ENCODE data around the gene CC2D1A. TPM values are rescaled to one million over a fixed set of nuclear protein-coding genes. Genes with fewer than 3 reads are reported as not detected.

CC2D1A gene
- total and polyA plus RNA-seq, 2 donors (not counting 1 experiment from before 2014, with no cell fraction given), result 34.3 to 47.2 TPM

GRCh38 chr19:13885826-13886365 lies 20.1 kb upstream of the CC2D1A start:
- Histone ChIP-seq H3K9ac (ENCODE audit: low read length) (no peak overlapping the region), H3K79me2 (ENCODE audit: control insufficient read depth, insufficient read depth, low read length) (no peaks in the 10 kb centered on the region), H3K9me3 (ENCODE audit: control extremely low read depth in 1 of 3, control insufficient read depth in 2 of 3, insufficient read depth in 1 of 3, low read length in 2 of 3) (no peaks in the 10 kb centered on the region), H3K4me2 (replicated peaks; ENCODE audit: low read depth, low read length, poor library complexity, severe bottlenecking) (no peak overlapping the region), H3K27ac (ENCODE audit: low read length in 2 of 2) (no peak overlapping the region), H4K20me1 (ENCODE audit: control insufficient read depth, insufficient read depth, low read length, poor library complexity, severe bottlenecking) (no peaks in the 10 kb centered on the region), H3K4me1 (ENCODE audit: control insufficient read depth in 2 of 2, insufficient read depth in 2 of 2, low read length in 2 of 2) (peaks cover 18 to 21% of the 10 kb centered on the region in 2 donors), H3K4me3 (ENCODE audit: control extremely low read depth in 1 of 5, extremely low read depth in 1 of 5, insufficient read depth in 1 of 5, low read depth in 2 of 5, low read length in 4 of 5) (no peak overlapping the region), H2AFZ (ENCODE audit: insufficient read depth, low read depth, low read length, poor library complexity, severe bottlenecking) (no peak overlapping the region), H3K36me3 (replicated peaks in 1 of 2; ENCODE audit: control extremely low read depth in 1 of 2, control insufficient read depth in 1 of 2, extremely low read depth in 1 of 2, insufficient read depth in 2 of 2, low read length in 1 of 2) (no peaks in the 10 kb centered on the region), H3K27me3 (replicated peaks in 1 of 4; ENCODE audit: control extremely low read depth in 1 of 4, control insufficient read depth in 3 of 4, insufficient read depth in 4 of 4, low read length in 3 of 4) (peaks cover 0 to 9% (median 0%) of the 10 kb centered on the region in 4 experiments)
- ChIA-PET POLR2A (no interaction called here), CTCF (interaction anchor here (0.7 to 2.3 kb wide), 7 partner anchors 24 to 188 kb away, joined by 3 to 10 read pairs (median 4); no protein-coding TSS in a partner anchor)
- peaks cover 15% of the 10 kb centered on the region for H3K4me1 Mint-ChIP-seq
- TF ChIP-seq EZH2 (IDR thresholded peaks at IDR 0.05; ENCODE audit: borderline replicate concordance, insufficient read depth, low read depth, low read length, poor library complexity, severe bottlenecking), result no peak
- TF ChIP-seq CTCF (IDR thresholded peaks at IDR 0.05), result no peak
- ATAC-seq (ENCODE audit: low read depth), result no peak
- intact Hi-C loops (cut with micrococcal nuclease), result no loop called here
- WGBS (ENCODE audit: insufficient coverage), result 63% methylated on average over 17 of the region's 20 CpGs
- no peaks in the 10 kb centered on the region for H3K9me3 Mint-ChIP-seq (ENCODE audit: insufficient read depth)
- no peak for DNase-seq
- no peaks in the 10 kb centered on the region for H3K27me3 Mint-ChIP-seq
- H3K4me3 Mint-ChIP-seq, result no peak overlapping the region
- H3K27ac Mint-ChIP-seq, result no peak overlapping the region

DNA sequence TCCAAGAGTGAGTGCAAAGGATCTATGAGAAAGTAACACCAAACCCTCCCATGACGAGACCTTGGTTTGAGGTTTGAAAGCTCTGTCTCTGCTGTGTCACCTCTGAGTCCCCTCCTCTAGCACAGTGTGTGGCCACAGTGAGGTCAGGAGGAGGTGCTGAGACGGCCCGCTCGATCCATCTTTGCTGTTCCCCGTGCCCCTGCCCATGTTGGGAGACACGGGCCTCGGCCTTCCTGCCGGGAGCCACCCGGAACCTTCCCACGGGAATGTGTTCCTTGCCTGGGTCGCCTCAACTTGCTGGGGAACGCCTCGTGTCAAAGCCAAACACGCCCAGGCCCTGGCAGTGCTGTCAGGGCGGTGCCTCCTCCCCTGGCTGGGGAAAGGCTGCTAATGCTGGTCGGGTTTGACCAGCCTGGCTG lies 19.0 kb upstream of the CC2D1A start:
- Mint-ChIP-seq H3K4me1 (peaks cover 3% of the 10 kb centered on the region), H3K4me3 (no peak overlapping the region), H3K27me3 (no peaks in the 10 kb centered on the region), H3K27ac (no peak overlapping the region), H3K9me3 (ENCODE audit: insufficient read depth) (no peaks in the 10 kb centered on the region)
- Histone ChIP-seq H3K4me3 (ENCODE audit: control extremely low read depth in 1 of 5, extremely low read depth in 1 of 5, insufficient read depth in 1 of 5, low read depth in 2 of 5, low read length in 4 of 5) (no peak overlapping the region), H3K79me2 (ENCODE audit: control insufficient read depth, insufficient read depth, low read length) (no peaks in the 10 kb centered on the region), H3K4me1 (ENCODE audit: control insufficient read depth in 2 of 2, insufficient read depth in 2 of 2, low read length in 2 of 2) (peaks cover 7 to 10% of the 10 kb centered on the region in 2 donors), H3K27me3 (replicated peaks in 1 of 4; ENCODE audit: control extremely low read depth in 1 of 4, control insufficient read depth in 3 of 4, insufficient read depth in 4 of 4, low read length in 3 of 4) (peaks cover 0 to 9% (median 0%) of the 10 kb centered on the region in 4 experiments), H3K9ac (ENCODE audit: low read length) (no peak overlapping the region), H3K27ac (ENCODE audit: low read length in 2 of 2) (no peak overlapping the region), H3K4me2 (replicated peaks; ENCODE audit: low read depth, low read length, poor library complexity, severe bottlenecking) (no peak overlapping the region), H3K9me3 (ENCODE audit: control extremely low read depth in 1 of 3, control insufficient read depth in 2 of 3, insufficient read depth in 1 of 3, low read length in 2 of 3) (no peaks in the 10 kb centered on the region), H2AFZ (ENCODE audit: insufficient read depth, low read depth, low read length, poor library complexity, severe bottlenecking) (no peak overlapping the region), H4K20me1 (ENCODE audit: control insufficient read depth, insufficient read depth, low read length, poor library complexity, severe bottlenecking) (no peaks in the 10 kb centered on the region), H3K36me3 (replicated peaks in 1 of 2; ENCODE audit: control extremely low read depth in 1 of 2, control insufficient read depth in 1 of 2, extremely low read depth in 1 of 2, insufficient read depth in 2 of 2, low read length in 1 of 2) (no peaks in the 10 kb centered on the region)
- ATAC-seq (ENCODE audit: low read depth), result no peak
- 89% methylated on average over 16 of the region's 16 CpGs for WGBS (ENCODE audit: insufficient coverage)
- TF ChIP-seq CTCF (IDR thresholded peaks at IDR 0.05), result no peak
- no peak for TF ChIP-seq EZH2 (IDR thresholded peaks at IDR 0.05; ENCODE audit: borderline replicate concordance, insufficient read depth, low read depth, low read length, poor library complexity, severe bottlenecking)
- intact Hi-C loops (cut with micrococcal nuclease), result no loop called here
- ChIA-PET POLR2A (interaction anchor here (0.5 kb wide), 1 partner anchor 72 kb away, joined by 4 read pairs; no protein-coding TSS in a partner anchor), CTCF (interaction anchor here (1.2 to 2.3 kb wide), 5 partner anchors 17 to 184 kb away, joined by 3 to 10 read pairs (median 5); no protein-coding TSS in a partner anchor)
- no peak for DNase-seq

All from B cell (primary cell).